ENCODE data around the gene DCD.
"Not testable (repeated sequence)": the region's sequence is repeated elsewhere in the genome, so short reads cannot be mapped to it uniquely, and the experiment has no call there.

DCD gene

GRCh38 chr12:54650889-54651288, 2.7 kb upstream of the DCD start:
- no peak overlapping the region for H3K27ac ChIP-seq

GRCh38 chr12:54650409-54650808, 2.2 kb upstream of the DCD start:
- TF ChIP-seq CTCF (conservative IDR thresholded peaks at IDR 0.05) (no peak), ZFX (IDR thresholded peaks at IDR 0.05) (no peak)
- H3K27ac ChIP-seq, result no peak overlapping the region

More at GRCh38 chr12:54650889-54651288, 2.7 kb upstream of the DCD start:
- TF ChIP-seq ZFX (IDR thresholded peaks at IDR 0.05) (no peak), CTCF (conservative IDR thresholded peaks at IDR 0.05) (no peak)

GRCh38 chr12:54649825-54650224, 1.7 kb upstream of the DCD start:
- TF ChIP-seq CTCF (conservative IDR thresholded peaks at IDR 0.05) (no peak), ZFX (IDR thresholded peaks at IDR 0.05) (no peak)
- no peak overlapping the region for H3K27ac ChIP-seq

- H3K27ac ChIP-seq, result no peak overlapping the region
- TF ChIP-seq ZFX (IDR thresholded peaks at IDR 0.05), result no peak
- TF ChIP-seq CTCF (conservative IDR thresholded peaks at IDR 0.05), result no peak
Observed at GRCh38 chr12:54641554-54641953, 6.6 kb downstream of the DCD start.

- no peak for TF ChIP-seq CTCF (conservative IDR thresholded peaks at IDR 0.05)
- TF ChIP-seq ZFX (IDR thresholded peaks at IDR 0.05), result no peak
- H3K27ac ChIP-seq, result no peak overlapping the region
Observed at GRCh38 chr12:54641089-54641488, 7.1 kb downstream of the DCD start.

GRCh38 chr12:54639112-54639511, 9.1 kb downstream of the DCD start:
- not testable (repeated sequence) for H3K27ac ChIP-seq

GRCh38 chr12:54634795-54635194, 13.4 kb downstream of the DCD start, which contains the start of gene LACRT:
Gene LACRT (minus strand): TSS chr12:54634895. CDS start chr12:54634841, 54 bp downstream.
- TF ChIP-seq ZFX (IDR thresholded peaks at IDR 0.05), result no peak
- TF ChIP-seq CTCF (conservative IDR thresholded peaks at IDR 0.05), result no peak

GRCh38 chr12:54631988-54632728, 16.0 kb downstream of the DCD start:
- no peak overlapping the region for H3K27ac ChIP-seq

More at GRCh38 chr12:54634795-54635194, 13.4 kb downstream of the DCD start, which contains the start of gene LACRT:
- no peak within 1 kb of the TSS for H3K27ac ChIP-seq

More at GRCh38 chr12:54631988-54632728, 16.0 kb downstream of the DCD start:
- TF ChIP-seq ZFX (IDR thresholded peaks at IDR 0.05) (no peak), CTCF (conservative IDR thresholded peaks at IDR 0.05) (peak; percentile 32)
